Ishikawa (cell line): Measurements from ENCODE around the gene MACROD2.

Experiments used
- CEBPB ChIP-seq: IDR thresholded peaks from 2 replicates; pipeline ENCODE4 v1.6.1; 2012
- CREB1 ChIP-seq: IDR thresholded peaks from 2 replicates; pipeline ENCODE4 v1.6.1; 2012; ENCODE audit warnings: low read depth
- EGR1 ChIP-seq: IDR thresholded peaks from 2 replicates; pipeline ENCODE4 v1.6.1; 2012
- EP300 ChIP-seq: IDR thresholded peaks from 2 replicates; pipeline ENCODE4 v1.6.1; 2012; ENCODE audit warnings: borderline replicate concordance
- FOXM1 ChIP-seq: IDR thresholded peaks from 2 replicates; pipeline ENCODE4 v1.6.1; 2012; ENCODE audit warnings: low read depth, borderline replicate concordance
- MAX ChIP-seq: IDR thresholded peaks from 2 replicates; pipeline ENCODE4 v1.6.1; 2012
- NFIC ChIP-seq: IDR thresholded peaks from 2 replicates; pipeline ENCODE4 v1.6.1; 2012
- RAD21 ChIP-seq: IDR thresholded peaks from 2 replicates; pipeline ENCODE4 v1.6.1; 2012; ENCODE audit warnings: low read depth
- TAF1 ChIP-seq: IDR thresholded peaks from 2 replicates; pipeline ENCODE4 v1.6.1; 2012; ENCODE audit warnings: low read depth, mild to moderate bottlenecking
- TCF12 ChIP-seq: IDR thresholded peaks from 2 replicates; pipeline ENCODE4 v1.6.1; 2012; ENCODE audit warnings: low read depth
- TEAD4 ChIP-seq: IDR thresholded peaks from 2 replicates; pipeline ENCODE4 v1.6.1; 2012
- USF1 ChIP-seq: IDR thresholded peaks from 2 replicates; pipeline ENCODE4 v1.6.1; 2012
- YY1 ChIP-seq: IDR thresholded peaks from 2 replicates; pipeline ENCODE4 v1.6.1; 2012; ENCODE audit warnings: low read depth
- ZBTB7A ChIP-seq: IDR thresholded peaks from 2 replicates; pipeline ENCODE4 v1.6.1; 2012; ENCODE audit warnings: low read depth
- TF ChIP-seq, protein P1 (sequence below): IDR thresholded peaks from 2 replicates; pipeline ENCODE4 v1.6.1; 2012; ENCODE audit warnings: low read depth, mild to moderate bottlenecking

The MACROD2 gene

GRCh38 chr20:15039088-15039752, 1043.9 kb downstream of the MACROD2 start:
- no peak for TF ChIP-seq USF1
- TF ChIP-seq YY1 = no peak
- TF ChIP-seq MAX = 0 out of 2 replicates have a peak, but pooled peaks have one; percentile 38
- TF ChIP-seq ZBTB7A = no peak
- TF ChIP-seq CEBPB = peak; percentile 83
- TF ChIP-seq TEAD4 = peak; percentile 90
- TF ChIP-seq TCF12 = peak; percentile 85
- peak; percentile 86 for TF ChIP-seq NFIC
- TF ChIP-seq RAD21 = peak; percentile 13; the same call in 1 of the 2 replicates
- TF ChIP-seq EP300 = peak; percentile 59; the same call in 1 of the 2 replicates

- TF ChIP-seq EGR1 (no peak), YY1 (no peak), ZBTB7A (no peak), RAD21 (no peak), TEAD4 (no peak), EP300 (no peak), NFIC (no peak), TCF12 (no peak), MAX (no peak), CREB1 (no peak)
- TF ChIP-seq, protein P1, sequence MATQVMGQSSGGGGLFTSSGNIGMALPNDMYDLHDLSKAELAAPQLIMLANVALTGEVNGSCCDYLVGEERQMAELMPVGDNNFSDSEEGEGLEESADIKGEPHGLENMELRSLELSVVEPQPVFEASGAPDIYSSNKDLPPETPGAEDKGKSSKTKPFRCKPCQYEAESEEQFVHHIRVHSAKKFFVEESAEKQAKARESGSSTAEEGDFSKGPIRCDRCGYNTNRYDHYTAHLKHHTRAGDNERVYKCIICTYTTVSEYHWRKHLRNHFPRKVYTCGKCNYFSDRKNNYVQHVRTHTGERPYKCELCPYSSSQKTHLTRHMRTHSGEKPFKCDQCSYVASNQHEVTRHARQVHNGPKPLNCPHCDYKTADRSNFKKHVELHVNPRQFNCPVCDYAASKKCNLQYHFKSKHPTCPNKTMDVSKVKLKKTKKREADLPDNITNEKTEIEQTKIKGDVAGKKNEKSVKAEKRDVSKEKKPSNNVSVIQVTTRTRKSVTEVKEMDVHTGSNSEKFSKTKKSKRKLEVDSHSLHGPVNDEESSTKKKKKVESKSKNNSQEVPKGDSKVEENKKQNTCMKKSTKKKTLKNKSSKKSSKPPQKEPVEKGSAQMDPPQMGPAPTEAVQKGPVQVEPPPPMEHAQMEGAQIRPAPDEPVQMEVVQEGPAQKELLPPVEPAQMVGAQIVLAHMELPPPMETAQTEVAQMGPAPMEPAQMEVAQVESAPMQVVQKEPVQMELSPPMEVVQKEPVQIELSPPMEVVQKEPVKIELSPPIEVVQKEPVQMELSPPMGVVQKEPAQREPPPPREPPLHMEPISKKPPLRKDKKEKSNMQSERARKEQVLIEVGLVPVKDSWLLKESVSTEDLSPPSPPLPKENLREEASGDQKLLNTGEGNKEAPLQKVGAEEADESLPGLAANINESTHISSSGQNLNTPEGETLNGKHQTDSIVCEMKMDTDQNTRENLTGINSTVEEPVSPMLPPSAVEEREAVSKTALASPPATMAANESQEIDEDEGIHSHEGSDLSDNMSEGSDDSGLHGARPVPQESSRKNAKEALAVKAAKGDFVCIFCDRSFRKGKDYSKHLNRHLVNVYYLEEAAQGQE = no peak
These were observed 1047.4 kb downstream of the MACROD2 start for GRCh38 chr20:15042723-15043122.

- TF ChIP-seq TEAD4 (no peak), FOXM1 (no peak), CREB1 (no peak), MAX (no peak), USF1 (no peak), ZBTB7A (no peak), TCF12 (no peak), CEBPB (no peak), YY1 (no peak), NFIC (no peak), TAF1 (no peak), EP300 (no peak)
- TF ChIP-seq, protein P1 = no peak
These were observed 1049.9 kb downstream of the MACROD2 start for GRCh38 chr20:15045246-15045645.

DNA sequence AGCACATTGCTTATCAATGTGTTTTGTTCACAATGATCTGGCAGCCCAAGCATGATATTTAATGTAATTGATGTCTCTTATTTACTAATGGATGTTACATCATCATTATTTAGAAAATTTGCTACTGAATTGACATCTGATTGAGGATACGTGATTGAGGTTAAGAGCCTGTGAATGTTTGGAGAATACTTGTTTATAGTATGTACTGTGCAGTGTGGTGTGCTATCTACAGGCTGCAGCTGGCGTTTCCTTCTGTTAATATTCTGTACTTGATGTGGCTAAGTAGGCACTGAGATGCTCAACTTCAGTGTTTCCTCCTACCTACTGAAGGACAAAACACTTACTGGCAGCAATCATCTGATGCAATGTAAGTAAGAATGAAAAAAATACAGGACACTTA, 1051.7 kb downstream of the MACROD2 start:
- TF ChIP-seq NFIC = no peak
- TF ChIP-seq EP300 = no peak
- no peak for TF ChIP-seq USF1
- TF ChIP-seq TEAD4 = no peak
- TF ChIP-seq YY1 = no peak
- TF ChIP-seq TAF1 = no peak
- no peak for TF ChIP-seq TCF12

- TF ChIP-seq CREB1 (no peak), USF1 (no peak), TAF1 (no peak), EP300 (no peak), CEBPB (no peak), MAX (no peak)
These were observed 1052.3 kb downstream of the MACROD2 start for GRCh38 chr20:15047601-15048000.
